HepG2 (cell line): ENCODE measurements around the gene FAM81A. TPM values are rescaled to one million over a fixed set of nuclear protein-coding genes. Genes with fewer than 3 reads are reported as not detected.
A peak's percentile ranks its signal among the peaks of the same experiment; 100 is the strongest.

Source experiments
- CEBPZ ChIP-seq: IDR thresholded peaks from 2 replicates; pipeline ENCODE4 v1.6.1; 2012; ENCODE audit warnings: low read length, improper control_type of control experiment
- FOXP1 ChIP-seq, 2 experiments: fragments of 450-650 bp in 1 of 2; IDR thresholded peaks; 2 replicates each; pipeline ENCODE4 v1.6.1; 2017 to 2018; ENCODE audit warnings: antibody characterized with exemption in 1 of 2
- HES4 ChIP-seq: sonication (generic); formaldehyde crosslinking; IDR thresholded peaks from 2 replicates; pipeline ENCODE4 v1.9.0; 2021; ENCODE audit warnings: mild to moderate bottlenecking, missing genetic modification reagents, borderline replicate concordance
- HOXA3 ChIP-seq: sonication (generic); formaldehyde crosslinking; IDR thresholded peaks from 2 replicates; pipeline ENCODE4 v1.5.0; 2020; ENCODE audit warnings: missing genetic modification reagents
- JUND ChIP-seq: sonication (generic); formaldehyde crosslinking; IDR thresholded peaks from 2 replicates; pipeline ENCODE4 v1.8.0; 2022; ENCODE audit warnings: mild to moderate bottlenecking, missing genetic modification reagents
- MED1 ChIP-seq: sonication (generic); formaldehyde crosslinking; IDR thresholded peaks from 2 replicates; pipeline ENCODE4 v1.4.0; 2020; ENCODE audit warnings: missing genetic modification reagents
- PLRG1 ChIP-seq: fragments of 450-650 bp; conservative IDR thresholded peaks from 2 replicates; pipeline ENCODE4 v1.6.1; 2016
- TFAP4 ChIP-seq: sonication (generic); IDR thresholded peaks from 2 replicates; pipeline ENCODE4 v1.6.1; 2016; ENCODE audit warnings: low read depth, borderline replicate concordance
- THAP11 ChIP-seq: IDR thresholded peaks from 2 replicates; pipeline ENCODE4 v1.6.1; 2016; ENCODE audit warnings: missing biosample characterization, missing genetic modification reagents
- ZBTB43 ChIP-seq: sonication (generic); formaldehyde crosslinking; conservative IDR thresholded peaks from 2 replicates; pipeline ENCODE4 v1.4.0; 2020; ENCODE audit warnings: missing genetic modification reagents
- ZFP36L2 ChIP-seq: sonication (generic); formaldehyde crosslinking; IDR thresholded peaks from 2 replicates; pipeline ENCODE4 v1.4.0; 2020; ENCODE audit warnings: missing genetic modification reagents
- ZKSCAN8 ChIP-seq: IDR thresholded peaks from 2 replicates; pipeline ENCODE4 v1.6.1; 2016; ENCODE audit warnings: borderline replicate concordance, missing genetic modification reagents, missing compliant biosample characterization
- ZNF407 ChIP-seq: sonication (generic); formaldehyde crosslinking; IDR thresholded peaks from one replicate; pipeline ENCODE4 v1.5.1; 2020; ENCODE audit warnings: mild to moderate bottlenecking, missing genetic modification reagents; ENCODE audit errors: not compliant biosample characterization
- ZNF556 ChIP-seq: sonication (generic); formaldehyde crosslinking; IDR thresholded peaks from 2 replicates; pipeline ENCODE4 v1.4.0; 2020; ENCODE audit warnings: mild to moderate bottlenecking, missing genetic modification reagents, borderline replicate concordance
- ZNF761 ChIP-seq: sonication (generic); formaldehyde crosslinking; conservative IDR thresholded peaks from 2 replicates; pipeline ENCODE4 v1.4.0; 2020; ENCODE audit warnings: mild to moderate bottlenecking, missing genetic modification reagents
- polyA plus RNA-seq, 8 experiments: library from polyadenylated mRNA; depleted of rRNA in 3 of 8; stranded (reverse) in 7 of 8; unstranded in 1 of 8; fragments of >200 nt; fragmentation: Illumina TruSeq in 4 of 8; extraction: Trizol in 4 of 8; gene quantifications; 2 replicates each; pipeline versions ENCODE4 v1.2.1 to v1.2.3, GENCODE V29; 2011 to 2016; ENCODE audit warnings: low read depth in 4 of 8, missing spikeins in 1 of 8, mixed read lengths in 1 of 8; ENCODE audit not compliant: insufficient read depth in 1 of 8
- total RNA-seq, 5 experiments: library from RNA; depleted of rRNA; stranded (reverse); fragments of >200 nt; fragmentation: Illumina TruSeq; extraction: Trizol; gene quantifications; 2 replicates each; pipeline ENCODE4 v1.2.3, GENCODE V29; 2016; ENCODE audit warnings: low read depth in 1 of 5

FAM81A gene
- total and polyA plus RNA-seq, 2 of the 13 experiments (the other 11 are each of a cell fraction or from before 2014, with no cell fraction given), result 0.09 TPM; not detected in 1

GRCh38 chr15:59553879-59554735, 116.1 kb downstream of the FAM81A start (continued):
- TF ChIP-seq ZNF407 (no peak), HOXA3 (CRISPR knock-in tag) (peak; percentile 70; the same call in 1 of the 2 replicates), ZNF761 (CRISPR knock-in tag) (peak; percentile 65; the same call in 1 of the 2 replicates), ZFP36L2 (no peak), ZBTB43 (peak; percentile 93), THAP11 (CRISPR knock-in tag) (peak; percentile 73), ZNF556 (0 out of 2 replicates have a peak, but pooled peaks have one; percentile 39), TFAP4 (peak; percentile 72), MED1 (CRISPR knock-in tag) (peak; percentile 82), ZKSCAN8 (peak; percentile 94), HES4 (CRISPR knock-in tag) (no peak), JUND (peak; percentile 22; the same call in 1 of the 2 replicates), FOXP1 (IDR thresholded peaks at IDR 0.05) (peak; percentile 84), FOXP1 (CRISPR knock-in tag; IDR thresholded peaks at IDR 0.05) (peak; percentile 95), CEBPZ (no peak), PLRG1 (no peak)
